ENCODE results near the gene RRAGC.

RRAGC gene

DNA sequence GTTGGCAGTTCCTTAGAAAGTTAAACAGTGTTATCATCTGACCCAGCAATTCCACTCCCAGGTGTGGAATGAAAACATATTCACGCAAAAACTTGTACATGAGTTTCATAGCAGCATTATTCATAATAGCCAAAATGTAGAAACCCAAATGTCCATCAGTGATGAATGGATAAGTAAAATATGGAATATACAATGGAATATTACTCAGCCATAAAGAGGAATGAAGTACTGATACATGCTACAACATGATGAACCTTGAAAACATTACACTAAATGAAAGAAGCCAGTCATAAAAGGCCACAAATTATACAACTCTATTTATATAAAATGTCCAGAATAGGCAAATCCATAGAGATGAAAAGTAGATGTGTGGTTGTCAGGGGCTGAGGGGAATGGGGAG is 53.5 kb downstream of the RRAGC start:
- H3K9me3 Mint-ChIP-seq: no peaks in the 10 kb centered on the region
- TF ChIP-seq, protein P1, sequence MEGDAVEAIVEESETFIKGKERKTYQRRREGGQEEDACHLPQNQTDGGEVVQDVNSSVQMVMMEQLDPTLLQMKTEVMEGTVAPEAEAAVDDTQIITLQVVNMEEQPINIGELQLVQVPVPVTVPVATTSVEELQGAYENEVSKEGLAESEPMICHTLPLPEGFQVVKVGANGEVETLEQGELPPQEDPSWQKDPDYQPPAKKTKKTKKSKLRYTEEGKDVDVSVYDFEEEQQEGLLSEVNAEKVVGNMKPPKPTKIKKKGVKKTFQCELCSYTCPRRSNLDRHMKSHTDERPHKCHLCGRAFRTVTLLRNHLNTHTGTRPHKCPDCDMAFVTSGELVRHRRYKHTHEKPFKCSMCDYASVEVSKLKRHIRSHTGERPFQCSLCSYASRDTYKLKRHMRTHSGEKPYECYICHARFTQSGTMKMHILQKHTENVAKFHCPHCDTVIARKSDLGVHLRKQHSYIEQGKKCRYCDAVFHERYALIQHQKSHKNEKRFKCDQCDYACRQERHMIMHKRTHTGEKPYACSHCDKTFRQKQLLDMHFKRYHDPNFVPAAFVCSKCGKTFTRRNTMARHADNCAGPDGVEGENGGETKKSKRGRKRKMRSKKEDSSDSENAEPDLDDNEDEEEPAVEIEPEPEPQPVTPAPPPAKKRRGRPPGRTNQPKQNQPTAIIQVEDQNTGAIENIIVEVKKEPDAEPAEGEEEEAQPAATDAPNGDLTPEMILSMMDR (IDR thresholded peaks at IDR 0.05; ENCODE audit: unreplicated experiment in 3 of 3): no peak
- no peak overlapping the region for H3K4me3 Mint-ChIP-seq
- H3K36me3 Mint-ChIP-seq (ENCODE audit: low read depth): no peaks in the 10 kb centered on the region
- H3K27me3 Mint-ChIP-seq (ENCODE audit: low read depth): peaks cover 90% of the 10 kb centered on the region
- no peak overlapping the region for H3K27ac Mint-ChIP-seq
- H3K4me1 Mint-ChIP-seq: peaks cover 5% of the 10 kb centered on the region

DNA sequence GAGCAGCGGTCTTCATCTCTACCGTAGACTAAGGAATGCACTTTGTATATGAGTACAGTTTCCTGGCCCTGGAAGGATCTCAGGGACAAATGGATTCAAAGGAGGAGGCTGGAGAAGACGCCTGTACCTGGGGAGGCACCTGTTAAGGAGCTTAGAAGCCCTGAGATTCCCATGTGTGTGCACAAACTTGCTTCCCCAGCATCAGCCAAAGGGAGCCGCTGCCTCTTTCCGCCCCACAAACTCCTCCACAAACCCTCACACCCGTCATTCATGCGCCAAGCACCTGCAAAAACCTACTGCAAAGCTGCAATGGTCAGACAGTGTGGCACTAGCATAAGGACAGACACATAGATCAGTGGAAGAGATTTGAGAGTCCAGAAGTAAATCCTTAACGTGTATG is 54.5 kb downstream of the RRAGC start:
- H3K9me3 Mint-ChIP-seq: peaks cover 4% of the 10 kb centered on the region
- peak overlapping the region; percentile 54 to 78 (median 55) for H3K4me3 Mint-ChIP-seq
- H3K4me1 Mint-ChIP-seq: peaks cover 9% of the 10 kb centered on the region
- TF ChIP-seq, protein P1 (IDR thresholded peaks at IDR 0.05; ENCODE audit: unreplicated experiment in 3 of 3): no peak
- H3K27me3 Mint-ChIP-seq (ENCODE audit: low read depth): peaks cover 80% of the 10 kb centered on the region
- peaks cover 3% of the 10 kb centered on the region for H3K36me3 Mint-ChIP-seq (ENCODE audit: low read depth)
- H3K27ac Mint-ChIP-seq: no peak overlapping the region

DNA sequence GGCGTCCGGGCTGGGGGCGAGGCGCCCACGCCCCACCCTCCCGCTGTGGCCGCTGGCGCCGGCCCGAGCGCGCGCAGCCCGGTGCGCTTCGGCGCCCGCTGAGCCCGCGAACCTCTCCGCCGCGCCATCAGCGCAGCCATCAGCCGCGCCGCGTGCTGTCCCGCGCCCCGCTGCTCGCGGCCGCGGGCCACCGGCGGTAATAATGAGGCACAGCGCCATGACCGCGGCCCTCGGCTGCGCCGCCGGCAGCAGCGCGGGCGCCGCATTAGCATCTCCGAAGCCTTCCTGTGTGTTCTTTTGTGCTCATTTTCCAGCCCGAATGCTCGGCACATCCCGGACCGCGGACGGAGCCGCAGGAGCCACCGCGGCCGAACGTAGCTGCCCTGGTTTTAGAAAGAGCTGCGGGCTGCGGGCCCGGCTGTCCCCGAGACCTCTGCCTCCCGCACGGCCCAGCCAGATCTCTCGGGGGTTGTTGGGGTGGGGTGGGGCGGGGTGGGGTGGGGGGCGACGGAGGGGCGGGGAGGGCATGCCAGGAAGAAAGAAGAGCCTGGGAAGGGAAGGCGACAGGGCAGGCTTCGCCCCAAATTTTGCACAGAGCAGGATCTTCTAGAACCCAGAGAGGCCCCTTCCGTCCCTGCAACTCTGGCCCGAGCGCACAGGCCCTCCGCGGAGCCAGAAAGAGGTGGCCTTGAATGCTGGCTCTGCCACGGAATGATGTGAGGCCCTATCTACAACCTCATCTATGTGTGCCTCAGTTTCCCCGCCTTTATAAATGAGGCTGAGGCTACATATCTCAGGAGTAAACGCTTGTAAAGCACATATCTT is 55.3 kb downstream of the RRAGC start:
- TF ChIP-seq, protein P1 (IDR thresholded peaks at IDR 0.05; ENCODE audit: unreplicated experiment in 3 of 3): no peak
- Mint-ChIP-seq H3K4me3 (peak overlapping the region; percentile 81 to 83 (median 81)), H3K9me3 (peaks cover 8% of the 10 kb centered on the region), H3K36me3 (ENCODE audit: low read depth) (peaks cover 8% of the 10 kb centered on the region), H3K27ac (no peak overlapping the region), H3K27me3 (ENCODE audit: low read depth) (peaks cover 77% of the 10 kb centered on the region), H3K4me1 (peaks cover 11% of the 10 kb centered on the region)

DNA sequence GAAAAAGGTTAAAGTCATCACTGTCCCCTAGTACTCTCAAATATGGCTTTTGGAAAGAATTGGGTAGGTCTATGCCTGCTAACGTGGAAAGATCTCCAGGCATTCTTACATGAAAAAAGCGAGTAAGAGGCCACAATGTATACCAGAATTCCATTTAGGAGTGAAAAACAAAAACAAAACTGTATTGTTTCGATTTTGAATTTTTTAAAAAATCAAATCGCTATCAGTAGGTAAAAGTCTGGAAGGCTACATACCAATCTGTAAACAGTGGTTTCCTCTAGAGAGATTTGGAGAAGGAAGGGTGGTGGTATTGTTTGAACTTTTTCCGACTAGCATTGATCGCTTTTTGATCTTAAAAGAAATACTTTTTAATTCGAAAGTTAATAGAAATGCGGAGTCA is 55.9 kb downstream of the RRAGC start:
- peaks cover 70% of the 10 kb centered on the region for H3K27me3 Mint-ChIP-seq (ENCODE audit: low read depth)
- peaks cover 8% of the 10 kb centered on the region for H3K36me3 Mint-ChIP-seq (ENCODE audit: low read depth)
- peaks cover 14% of the 10 kb centered on the region for H3K4me1 Mint-ChIP-seq
- H3K4me3 Mint-ChIP-seq: peak overlapping the region; percentile 80 to 81 (median 81)
- TF ChIP-seq, protein P1 (IDR thresholded peaks at IDR 0.05; ENCODE audit: unreplicated experiment in 3 of 3): no peak
- peak overlapping the region in 1 of 3 experiments; percentile 31 for H3K27ac Mint-ChIP-seq
- peaks cover 11% of the 10 kb centered on the region for H3K9me3 Mint-ChIP-seq

DNA sequence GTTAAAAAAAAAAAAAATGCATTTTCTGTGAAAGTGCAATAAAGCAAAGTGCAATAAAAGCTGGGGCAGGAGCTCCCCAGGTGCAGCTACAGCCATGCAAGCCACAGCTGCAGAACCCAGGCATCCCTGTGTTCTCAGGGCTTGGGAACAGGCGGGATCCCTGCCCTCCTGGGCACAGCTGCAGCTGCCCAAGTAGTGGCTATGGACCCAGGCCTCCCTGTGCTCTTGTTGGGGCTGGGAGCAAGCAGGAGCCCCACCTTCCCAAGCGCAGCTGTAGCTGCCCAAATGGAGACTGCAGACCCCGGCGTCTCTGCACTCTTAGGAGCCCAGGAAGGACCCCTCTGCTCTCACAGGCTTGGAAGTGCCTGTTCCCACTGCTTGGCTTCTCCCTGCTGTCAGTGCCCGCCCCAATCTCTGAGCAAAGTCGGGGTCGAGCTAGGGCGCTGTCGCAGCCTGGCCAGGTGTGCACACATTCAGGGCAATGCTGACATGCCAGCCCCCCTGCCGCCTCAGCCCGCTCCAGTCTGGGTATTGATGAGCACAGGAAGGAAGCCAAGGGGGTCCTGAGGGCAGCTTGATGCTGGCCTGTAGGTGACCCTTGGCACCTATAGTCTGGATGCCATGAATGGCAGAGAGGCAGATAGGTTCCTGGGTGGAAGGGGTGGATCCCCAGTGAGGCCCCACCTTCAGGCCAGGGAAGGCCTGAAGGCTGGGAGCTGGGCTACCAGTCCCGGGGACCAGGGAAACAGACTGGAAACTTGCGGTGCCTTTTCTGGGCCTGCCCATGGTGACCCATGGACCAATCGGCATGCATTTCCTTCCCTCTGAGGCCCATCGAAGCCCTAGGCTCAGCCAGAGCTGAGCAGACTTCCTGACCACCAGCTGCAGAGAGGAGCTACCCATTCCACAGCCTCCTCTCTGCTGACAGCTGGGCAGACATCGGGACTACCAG is 58.6 kb downstream of the RRAGC start:
- H3K27me3 Mint-ChIP-seq (ENCODE audit: low read depth): peaks cover 44% of the 10 kb centered on the region
- TF ChIP-seq, protein P1 (IDR thresholded peaks at IDR 0.05; ENCODE audit: unreplicated experiment in 3 of 3): no peak
- peaks cover 14% of the 10 kb centered on the region for H3K9me3 Mint-ChIP-seq
- H3K4me1 Mint-ChIP-seq: peaks cover 14% of the 10 kb centered on the region
- H3K36me3 Mint-ChIP-seq (ENCODE audit: low read depth): peaks cover 8% of the 10 kb centered on the region
- no peak overlapping the region for H3K4me3 Mint-ChIP-seq
- H3K27ac Mint-ChIP-seq: no peak overlapping the region
